Adrenal gland (tissue), 12 donors: ENCODE results near the gene SYNGAP1. TPM values are rescaled to one million over a fixed set of nuclear protein-coding genes. Genes with fewer than 3 reads are reported as not detected.

ENCODE experiments used
- DNase-seq, 7 donors: peaks; one replicate each; pipeline ENCODE4 v3.0.0-alpha.2; 2019 to 2020
- H3K27ac ChIP-seq, 5 donors: fragments of 200-600 bp; sonication (generic) in 4 of 5; 1 replicate in 3 of 5; 2 replicates in 2 of 5; pipeline versions ENCODE4 v1.5.1 to v1.8.0; 2016 to 2020; ENCODE audit warnings: mild to moderate bottlenecking in 1 of 5
- H3K27me3 ChIP-seq: fragments of 200-600 bp; 2 replicates; pipeline ENCODE4 v1.8.0; 2021
- H3K36me3 ChIP-seq, 2 donors: fragments of 200-600 bp; replicated peaks in 1 of 2; 1 replicate in 1 of 2; 2 replicates in 1 of 2; pipeline versions ENCODE4 v1.5.1 to v1.8.0; 2018 to 2022
- H3K4me1 ChIP-seq, 2 donors: fragments of 200-600 bp; replicated peaks in 1 of 2; 1 replicate in 1 of 2; 2 replicates in 1 of 2; pipeline versions ENCODE4 v1.5.1 to v1.8.0; 2018 to 2021
- H3K4me3 ChIP-seq, 4 donors: fragments of 200-600 bp; sonication (generic) in 3 of 4; one replicate each; pipeline ENCODE4 v1.5.1; 2016 to 2018
- H3K9me3 ChIP-seq, 3 donors: fragments of 200-600 bp; sonication (generic) in 1 of 3; replicated peaks in 1 of 3; 1 replicate in 2 of 3; 2 replicates in 1 of 3; pipeline versions ENCODE4 v1.5.1 to v1.8.0; 2016 to 2021
- POLR2A ChIP-seq, 2 donors: fragments of 450-650 bp; IDR thresholded peaks; one replicate each; pipeline ENCODE4 v1.6.1; 2017; ENCODE audit warnings: antibody characterized with exemption in 2 of 2, mild to moderate bottlenecking in 2 of 2, moderate library complexity in 1 of 2
- WGBS, 4 donors: extraction: QIAGEN DNeasy Blood & Tissue Kit in 2 of 4; methylation state at CpG; one replicate each; pipeline versions ENCODE4 v1.1.5 to v1.1.7; 2013 to 2017; 5-methylcytosine and 5-hydroxymethylcytosine counted together
- intact Hi-C, 2 donors: fragments of 100-400 bp; cut with DNase I; formaldehyde crosslinking; loops; one replicate each; pipeline versions ENCODE4 v1.14.1 to v1.15.0; 2022 to 2023
- polyA plus RNA-seq, 3 donors: library from polyadenylated mRNA; stranded (reverse); fragments of 200-250 nt in 2 of 3; fragments of 350-450 nt in 1 of 3; fragmentation: Illumina TruSeq in 1 of 3; extraction: RNeasy Lipid Tissue Mini Kit (QIAGEN cat#74804) in 1 of 3; gene quantifications; one replicate each; pipeline ENCODE4 v1.2.3, GENCODE V29; 2013 to 2014
- total RNA-seq, 9 donors: library from RNA; depleted of rRNA in 4 of 9; stranded (reverse); fragments of >200 nt in 4 of 9; fragments of 120-200 nt in 1 of 9; fragmentation: NEBNext Ultra II Directional in 1 of 9; extraction: Animal tissue kit (Norgen Biotek cat#: 25700) in 1 of 9; gene quantifications; one replicate each; pipeline versions ENCODE4 v1.1.0 to v1.2.4, GENCODE V29; 2013 to 2023
- TF ChIP-seq, protein P1 (sequence below), 6 experiments: fragments of 450-650 bp in 4 of 6; fragments of 200-600 bp in 2 of 6; sonication (generic) in 1 of 6; IDR thresholded peaks; 1 replicate in 5 of 6; 2 replicates in 1 of 6; pipeline versions ENCODE4 v1.5.1 to v1.8.0; 2016 to 2021; ENCODE audit warnings: antibody characterized with exemption in 6 of 6, mild to moderate bottlenecking in 2 of 6, moderate library complexity in 1 of 6
- donor health status: healthy with polysubstance abuse.
- donor health status: Bipolar disorder and iron deficiency.
- donor health status: DM: yes; HTN: yes; CAD: no.
- donor health status: DM: no; HTN: no; CAD: no.
- donor health status: DM: no; HTN: no; CAD: no.
- donor health status: DM: yes; HTN: yes; CAD: no.

Gene SYNGAP1
- total and polyA plus RNA-seq, 12 donors: 2.6 to 73.5 (median 8.7) TPM

DNA sequence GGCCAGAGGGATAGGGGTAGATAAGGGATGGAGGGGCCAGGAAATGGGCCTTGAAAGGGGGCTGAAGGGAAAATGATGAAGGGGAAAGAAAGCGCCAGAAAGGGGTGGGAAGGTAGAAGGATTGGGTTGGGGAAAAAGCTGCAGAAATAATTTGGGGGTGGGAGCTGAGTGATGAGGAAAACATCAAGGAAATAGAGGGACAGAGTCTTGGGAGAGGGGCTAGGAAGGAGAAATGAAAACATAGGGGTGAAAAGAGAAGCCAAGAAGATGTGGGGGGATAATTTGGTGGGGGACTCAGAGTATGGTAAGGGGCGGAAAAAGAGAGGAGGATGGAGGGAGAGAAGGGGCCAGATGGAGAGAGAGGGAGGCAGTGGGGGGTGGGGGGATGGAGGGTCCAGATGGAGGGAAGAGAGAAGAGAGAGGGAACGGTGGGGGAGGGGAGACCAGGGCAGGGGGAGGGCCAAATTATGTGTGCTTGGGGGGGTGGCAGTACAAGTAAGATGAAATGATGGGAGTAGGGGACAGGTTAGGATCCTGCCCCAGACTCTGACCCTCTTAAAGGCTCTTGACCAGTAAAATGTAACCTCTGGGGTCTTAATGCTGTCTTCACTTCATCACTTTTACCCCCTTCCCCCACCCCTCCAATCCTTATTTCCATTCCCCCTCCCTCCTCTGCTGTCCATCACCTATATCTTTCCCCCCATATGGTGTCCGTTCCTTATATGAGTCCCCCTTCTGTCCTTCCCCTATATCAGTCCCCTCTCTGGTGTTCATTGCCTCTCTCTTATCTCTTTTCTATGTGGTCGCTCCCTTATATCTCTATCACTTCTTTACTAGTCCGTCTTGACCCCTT, 852 bp downstream of the SYNGAP1 start:
- WGBS, 4 donors: 60 to 73% (median 67%) methylated on average over 5 to 6 of the region's 6 CpGs
- no peak for DNase-seq
- H3K27me3 ChIP-seq: no peaks in the 10 kb centered on the region
- no peak for TF ChIP-seq POLR2A (IDR thresholded peaks at IDR 0.05)
- TF ChIP-seq, protein P1, sequence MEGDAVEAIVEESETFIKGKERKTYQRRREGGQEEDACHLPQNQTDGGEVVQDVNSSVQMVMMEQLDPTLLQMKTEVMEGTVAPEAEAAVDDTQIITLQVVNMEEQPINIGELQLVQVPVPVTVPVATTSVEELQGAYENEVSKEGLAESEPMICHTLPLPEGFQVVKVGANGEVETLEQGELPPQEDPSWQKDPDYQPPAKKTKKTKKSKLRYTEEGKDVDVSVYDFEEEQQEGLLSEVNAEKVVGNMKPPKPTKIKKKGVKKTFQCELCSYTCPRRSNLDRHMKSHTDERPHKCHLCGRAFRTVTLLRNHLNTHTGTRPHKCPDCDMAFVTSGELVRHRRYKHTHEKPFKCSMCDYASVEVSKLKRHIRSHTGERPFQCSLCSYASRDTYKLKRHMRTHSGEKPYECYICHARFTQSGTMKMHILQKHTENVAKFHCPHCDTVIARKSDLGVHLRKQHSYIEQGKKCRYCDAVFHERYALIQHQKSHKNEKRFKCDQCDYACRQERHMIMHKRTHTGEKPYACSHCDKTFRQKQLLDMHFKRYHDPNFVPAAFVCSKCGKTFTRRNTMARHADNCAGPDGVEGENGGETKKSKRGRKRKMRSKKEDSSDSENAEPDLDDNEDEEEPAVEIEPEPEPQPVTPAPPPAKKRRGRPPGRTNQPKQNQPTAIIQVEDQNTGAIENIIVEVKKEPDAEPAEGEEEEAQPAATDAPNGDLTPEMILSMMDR (IDR thresholded peaks at IDR 0.05): no peak
- intact Hi-C loops: loop anchor here in 1 of 2 donors (10.0 kb wide), 1 partner anchor 154 kb away; no protein-coding TSS in a partner anchor
- peaks cover 33 to 44% of the 10 kb centered on the region in 2 donors for H3K4me1 ChIP-seq
- H3K9me3 ChIP-seq: no peaks in the 10 kb centered on the region
- H3K4me3 ChIP-seq: peak overlapping the region in 1 of 4 donors; percentile 56
- peak overlapping the region in 2 of 5 donors; percentile 25 to 34 for H3K27ac ChIP-seq
- H3K36me3 ChIP-seq: peaks cover 0 to 7% of the 10 kb centered on the region in 2 donors

DNA sequence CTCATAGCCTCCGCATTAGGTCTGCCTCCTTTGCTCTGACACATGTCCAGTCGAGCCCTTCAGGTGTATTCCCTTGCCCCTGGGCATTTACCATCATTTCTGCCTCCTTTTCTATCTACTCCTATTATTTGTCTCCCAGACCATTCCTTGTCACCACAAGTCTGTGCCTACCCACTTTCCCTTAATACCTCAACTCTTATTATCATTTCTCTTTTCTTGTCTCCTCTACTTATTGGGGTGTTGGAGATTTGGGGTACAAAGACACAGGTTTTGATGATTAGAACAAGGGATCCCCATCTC, 1.4 kb downstream of the SYNGAP1 start:
- peaks cover 33 to 39% of the 10 kb centered on the region in 2 donors for H3K4me1 ChIP-seq

DNA sequence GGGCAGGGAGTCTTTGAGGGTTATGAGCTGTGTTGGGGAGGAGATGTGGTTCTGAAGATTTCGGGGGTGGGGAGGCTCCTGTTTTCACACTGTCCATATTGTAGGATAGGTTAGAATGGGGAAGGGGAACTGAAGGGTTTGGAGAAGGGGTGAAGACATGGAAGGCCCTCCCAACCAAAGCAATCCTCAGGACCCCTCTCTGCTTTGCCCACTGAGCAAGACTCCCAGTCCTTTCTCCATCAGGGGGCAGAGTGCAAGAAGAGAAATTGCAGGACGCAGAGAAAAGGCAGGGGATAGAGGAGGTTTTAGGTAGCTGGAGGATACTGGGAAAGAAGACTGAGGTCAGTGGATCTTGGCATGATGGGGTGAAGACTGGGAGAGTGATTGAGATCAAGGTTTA, 3.9 kb downstream of the SYNGAP1 start:
- no peak overlapping the region for H3K4me3 ChIP-seq
- H3K9me3 ChIP-seq: no peaks in the 10 kb centered on the region
- DNase-seq: no peak
- H3K27ac ChIP-seq: no peak overlapping the region
- intact Hi-C loops: loop anchor here in 1 of 2 donors (10.0 kb wide), 1 partner anchor 151 kb away; no protein-coding TSS in a partner anchor
- no peaks in the 10 kb centered on the region for H3K36me3 ChIP-seq
- no peaks in the 10 kb centered on the region for H3K27me3 ChIP-seq
- H3K4me1 ChIP-seq: peaks cover 28 to 39% of the 10 kb centered on the region in 2 donors
- TF ChIP-seq POLR2A (IDR thresholded peaks at IDR 0.05): no peak
- TF ChIP-seq, protein P1 (IDR thresholded peaks at IDR 0.05): no peak
- WGBS, 4 donors: 91 to 98% (median 93%) methylated on average over 2 of the region's 2 CpGs

More for the DNA sequence above, 1.4 kb downstream of the SYNGAP1 start:
- Histone ChIP-seq H3K36me3 (peaks cover 0 to 2% of the 10 kb centered on the region in 2 donors), H3K27me3 (no peaks in the 10 kb centered on the region), H3K4me3 (no peak overlapping the region), H3K9me3 (no peaks in the 10 kb centered on the region), H3K27ac (peak overlapping the region in 1 of 5 donors; percentile 26)
- intact Hi-C loops: loop anchor here in 1 of 2 donors (10.0 kb wide), 1 partner anchor 154 kb away; no protein-coding TSS in a partner anchor
- DNase-seq: no peak
- TF ChIP-seq POLR2A (IDR thresholded peaks at IDR 0.05): no peak
- TF ChIP-seq, protein P1 (IDR thresholded peaks at IDR 0.05): no peak
- WGBS, 4 donors: 84 to 87% (median 87%) methylated on average over 2 of the region's 2 CpGs

DNA sequence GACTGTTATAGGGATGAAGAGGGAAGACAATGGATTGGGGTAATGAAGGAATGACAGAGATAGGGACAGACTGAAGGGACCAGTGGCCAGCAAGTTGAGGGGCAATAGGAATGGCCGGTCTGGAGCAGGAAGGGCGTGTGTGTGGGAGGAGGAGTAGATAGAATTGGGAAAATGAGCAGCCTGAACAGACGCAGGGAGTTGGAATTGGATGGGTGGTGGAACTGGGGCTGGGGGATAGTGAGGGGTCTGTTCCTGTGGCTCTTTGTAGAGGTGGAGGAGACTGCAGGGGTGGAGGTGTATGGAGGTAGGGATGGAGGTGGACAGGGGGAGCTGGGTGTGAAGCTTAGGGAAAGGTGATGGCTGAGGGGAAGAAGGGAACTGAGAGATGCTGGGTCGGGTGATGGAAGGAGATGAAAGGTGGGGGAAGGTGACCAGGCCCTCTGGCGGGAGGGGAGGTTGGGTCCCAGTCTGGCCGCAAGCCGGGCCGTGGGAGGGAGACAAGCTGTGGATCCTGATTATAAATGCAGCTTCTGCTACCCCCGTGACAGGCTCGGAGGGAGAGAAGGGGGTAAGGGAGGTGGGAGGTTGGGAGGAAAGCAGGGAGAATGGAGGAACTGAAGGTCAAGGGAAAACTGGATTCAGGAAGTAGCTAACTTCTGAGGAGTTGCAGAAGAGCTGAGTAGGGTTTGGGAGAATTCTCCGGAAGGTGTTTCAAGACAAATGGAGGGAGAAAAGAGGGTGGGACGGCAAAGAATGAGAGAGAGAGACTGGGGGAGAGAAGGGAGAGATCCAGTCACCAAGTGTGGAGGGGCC, 5.2 kb downstream of the SYNGAP1 start:
- WGBS, 4 donors: 14 to 17% (median 15%) methylated on average over 12 of the region's 12 CpGs
- Histone ChIP-seq H3K4me1 (peaks cover 19 to 40% of the 10 kb centered on the region in 2 donors), H3K27me3 (no peaks in the 10 kb centered on the region), H3K4me3 (peak overlapping the region; percentile 37 to 73 (median 42)), H3K36me3 (no peaks in the 10 kb centered on the region), H3K9me3 (no peaks in the 10 kb centered on the region), H3K27ac (peak overlapping the region; percentile 79 to 96 (median 88))
- intact Hi-C loops: loop anchor here in 1 of 2 donors (10.0 kb wide), 1 partner anchor 150 kb away; no protein-coding TSS in a partner anchor
- no peak for TF ChIP-seq POLR2A (IDR thresholded peaks at IDR 0.05)
- TF ChIP-seq, protein P1 (IDR thresholded peaks at IDR 0.05): no peak
- peak in 2 of 7 donors; percentile 37 to 50 for DNase-seq
